Renal cortical epithelial cell (primary cell): ENCODE results near the gene NOL9. TPM values are rescaled to one million over a fixed set of nuclear protein-coding genes. Genes with fewer than 3 reads are reported as not detected.

Experiments
- DNase-seq: peaks from one replicate; pipeline ENCODE4 v3.0.0-alpha.2; 2011; ENCODE audit warnings: low read depth
- total RNA-seq: library from RNA; depleted of rRNA; stranded (reverse); fragments of >200 nt; gene quantifications from 2 replicates; pipeline ENCODE4 v1.2.3, GENCODE V29; 2014

Gene NOL9
- total RNA-seq, 1 donor from 2014 or later, result 31.3 TPM

- no peak for DNase-seq
Measured at GRCh38 chr1:6489383-6489765, 64.9 kb downstream of the NOL9 start.

GRCh38 chr1:6488602-6489382 lies 65.5 kb downstream of the NOL9 start:
- DNase-seq, result no peak

- no peak for DNase-seq
Measured at GRCh38 chr1:6487804-6488484, 66.4 kb downstream of the NOL9 start.

GRCh38 chr1:6486433-6487011 lies 67.8 kb downstream of the NOL9 start:
- peak; percentile 68 for DNase-seq

GRCh38 chr1:6485168-6486101 lies 68.9 kb downstream of the NOL9 start:
- DNase-seq, result no peak

GRCh38 chr1:6484826-6485167 lies 69.5 kb downstream of the NOL9 start:
- DNase-seq, result no peak

GRCh38 chr1:6483761-6484117 lies 70.6 kb downstream of the NOL9 start:
- no peak for DNase-seq

GRCh38 chr1:6483017-6483760 lies 71.1 kb downstream of the NOL9 start:
- no peak for DNase-seq

GRCh38 chr1:6481820-6482219 lies 72.5 kb downstream of the NOL9 start:
- no peak for DNase-seq

GRCh38 chr1:6477039-6477820 lies 77.1 kb downstream of the NOL9 start:
- no peak for DNase-seq

- DNase-seq, result no peak
Measured at GRCh38 chr1:6476483-6476882, 77.8 kb downstream of the NOL9 start.

GRCh38 chr1:6475381-6476133 lies 78.8 kb downstream of the NOL9 start:
- no peak for DNase-seq

- DNase-seq, result no peak
Measured at GRCh38 chr1:6474815-6475282, 79.5 kb downstream of the NOL9 start.

GRCh38 chr1:6473974-6474814 lies 80.1 kb downstream of the NOL9 start:
- DNase-seq, result no peak

GRCh38 chr1:6473156-6473555 lies 81.2 kb downstream of the NOL9 start:
- DNase-seq, result no peak

- DNase-seq, result no peak
Measured at GRCh38 chr1:6472391-6472790, 81.9 kb downstream of the NOL9 start.

GRCh38 chr1:6471970-6472368 lies 82.3 kb downstream of the NOL9 start:
- DNase-seq, result no peak
